ENCODE results near the gene DEXI.

The DEXI gene

GRCh38 chr16:10941127-10941933 lies 938 bp downstream of the DEXI start:
- Histone ChIP-seq H3K9ac (peak overlapping the region; percentile 16), H3K27ac (peak overlapping the region; percentile 37), H3K4me3 (ENCODE audit: low read depth, low read length) (peak overlapping the region; percentile 45), H3K27me3 (ENCODE audit: control insufficient read depth, insufficient read depth, low read length) (no peaks in the 10 kb centered on the region), H3K4me2 (ENCODE audit: low read length) (peak overlapping the region; percentile 80), H3K4me1 (peaks cover 39% of the 10 kb centered on the region), H3K9me3 (ENCODE audit: control insufficient read depth, low read length) (no peaks in the 10 kb centered on the region), H2AFZ (no peak overlapping the region), H3K36me3 (ENCODE audit: control insufficient read depth, insufficient read depth, low read length) (no peaks in the 10 kb centered on the region), H3K79me2 (peaks cover 15% of the 10 kb centered on the region)
- TF ChIP-seq CTCF (IDR thresholded peaks at IDR 0.05): no peak

- peaks cover 15% of the 10 kb centered on the region for H3K79me2 ChIP-seq
- TF ChIP-seq CTCF (IDR thresholded peaks at IDR 0.05): no peak
- no peak overlapping the region for H2AFZ ChIP-seq
- H3K36me3 ChIP-seq (ENCODE audit: control insufficient read depth, insufficient read depth, low read length): no peaks in the 10 kb centered on the region
- H3K4me1 ChIP-seq: peaks cover 37% of the 10 kb centered on the region
- no peaks in the 10 kb centered on the region for H3K27me3 ChIP-seq (ENCODE audit: control insufficient read depth, insufficient read depth, low read length)
- peak overlapping the region; percentile 37 for H3K27ac ChIP-seq
- H3K4me3 ChIP-seq (ENCODE audit: low read depth, low read length): peak overlapping the region; percentile 45
- peak overlapping the region; percentile 80 for H3K4me2 ChIP-seq (ENCODE audit: low read length)
- peak overlapping the region; percentile 16 for H3K9ac ChIP-seq
- H3K9me3 ChIP-seq (ENCODE audit: control insufficient read depth, low read length): no peaks in the 10 kb centered on the region
These were observed 1.7 kb downstream of the DEXI start for GRCh38 chr16:10940501-10941079.

GRCh38 chr16:10939649-10940234 lies 2.5 kb downstream of the DEXI start:
- Histone ChIP-seq H2AFZ (no peak overlapping the region), H3K27ac (peak overlapping the region; percentile 70), H3K27me3 (ENCODE audit: control insufficient read depth, insufficient read depth, low read length) (no peaks in the 10 kb centered on the region), H3K9me3 (ENCODE audit: control insufficient read depth, low read length) (no peaks in the 10 kb centered on the region), H3K4me1 (peaks cover 44% of the 10 kb centered on the region), H3K36me3 (ENCODE audit: control insufficient read depth, insufficient read depth, low read length) (no peaks in the 10 kb centered on the region), H3K9ac (no peak overlapping the region), H3K4me3 (ENCODE audit: low read depth, low read length) (no peak overlapping the region), H3K4me2 (ENCODE audit: low read length) (peak overlapping the region; percentile 80), H3K79me2 (peaks cover 15% of the 10 kb centered on the region)
- TF ChIP-seq CTCF (IDR thresholded peaks at IDR 0.05): no peak

- TF ChIP-seq CTCF (IDR thresholded peaks at IDR 0.05): no peak
- no peak overlapping the region for H3K9ac ChIP-seq
- no peaks in the 10 kb centered on the region for H3K27me3 ChIP-seq (ENCODE audit: control insufficient read depth, insufficient read depth, low read length)
- H2AFZ ChIP-seq: no peak overlapping the region
- peak overlapping the region; percentile 16 for H3K4me2 ChIP-seq (ENCODE audit: low read length)
- no peak overlapping the region for H3K4me3 ChIP-seq (ENCODE audit: low read depth, low read length)
- no peaks in the 10 kb centered on the region for H3K36me3 ChIP-seq (ENCODE audit: control insufficient read depth, insufficient read depth, low read length)
- peak overlapping the region; percentile 70 for H3K27ac ChIP-seq
- peaks cover 50% of the 10 kb centered on the region for H3K4me1 ChIP-seq
- H3K9me3 ChIP-seq (ENCODE audit: control insufficient read depth, low read length): no peaks in the 10 kb centered on the region
- H3K79me2 ChIP-seq: peaks cover 18% of the 10 kb centered on the region
These were observed 3.2 kb downstream of the DEXI start for GRCh38 chr16:10938796-10939648.

All from parathyroid adenoma (tissue), 2 donors.